GM21381 (cell line): Measurements from ENCODE around the gene CTRB2.
A peak's percentile ranks its signal among the peaks of the same experiment; 100 is the strongest.
"Not testable (repeated sequence)": the region's sequence is repeated elsewhere in the genome, so short reads cannot be mapped to it uniquely, and the experiment has no call there.

Source experiments
- ATAC-seq: cut with Tn5 transposase; IDR thresholded peaks from one replicate; pipeline ENCODE4 v1.9.1; 2021; ENCODE audit warnings: mild to moderate bottlenecking, moderate library complexity; ENCODE audit not compliant: unreplicated experiment

Gene CTRB2

GRCh38 chr16:75227361-75228142 is 20.6 kb upstream of the CTRB2 start:
- ATAC-seq, result no peak

GRCh38 chr16:75226550-75227360 is 19.8 kb upstream of the CTRB2 start:
- ATAC-seq, result no peak

- ATAC-seq, result no peak
Measured at GRCh38 chr16:75225678-75226515, 18.9 kb upstream of the CTRB2 start.

- ATAC-seq, result no peak
Measured at GRCh38 chr16:75225092-75225491, 18.1 kb upstream of the CTRB2 start.

GRCh38 chr16:75224306-75225082 is 17.5 kb upstream of the CTRB2 start:
- no peak for ATAC-seq

GRCh38 chr16:75223129-75223528 is 16.2 kb upstream of the CTRB2 start:
- not testable (repeated sequence) for ATAC-seq

- no peak for ATAC-seq
Measured at GRCh38 chr16:75222271-75222783, 15.4 kb upstream of the CTRB2 start.

- ATAC-seq, result no peak
Measured at GRCh38 chr16:75219838-75220237, 12.9 kb upstream of the CTRB2 start.

- no peak for ATAC-seq
Measured at GRCh38 chr16:75219088-75219487, 12.1 kb upstream of the CTRB2 start.

GRCh38 chr16:75218256-75219076 is 11.5 kb upstream of the CTRB2 start, which contains the start of gene CTRB1:
TSS of gene CTRB1 (plus strand) at chr16:75218988. CDS start at chr16:75219008, 20 bp downstream.
- ATAC-seq, result peak; percentile 60

GRCh38 chr16:75217389-75217851 is 10.5 kb upstream of the CTRB2 start:
- no peak for ATAC-seq

- no peak for ATAC-seq
Measured at GRCh38 chr16:75216576-75216975, 9.6 kb upstream of the CTRB2 start.

GRCh38 chr16:75216127-75216526 is 9.2 kb upstream of the CTRB2 start:
- ATAC-seq, result no peak

- not testable (repeated sequence) for ATAC-seq
Measured at GRCh38 chr16:75211286-75211685, 4.3 kb upstream of the CTRB2 start.

- no peak for ATAC-seq
Measured at GRCh38 chr16:75209944-75210343, 3.0 kb upstream of the CTRB2 start.

- not testable (repeated sequence) for ATAC-seq
Measured at GRCh38 chr16:75209514-75209913, 2.6 kb upstream of the CTRB2 start.

- no peak for ATAC-seq
Measured at GRCh38 chr16:75208861-75209505, 2.0 kb upstream of the CTRB2 start.

- ATAC-seq, result no peak
Measured at GRCh38 chr16:75208242-75208825, 1.4 kb upstream of the CTRB2 start.
